Stimulated activated CD8-positive, alpha-beta memory T cell treated with anti-CD3 and anti-CD28 coated beads, Interleukin-7, amount 100 ng/mL, for 48 hours (primary cell): ENCODE measurements around the gene F13B.
"Not testable (repeated sequence)": the region's sequence is repeated elsewhere in the genome, so short reads cannot be mapped to it uniquely, and the experiment has no call there.

Experiments used
- DNase-seq, 2 donors: peaks; one replicate each; pipeline ENCODE4 v3.0.0-alpha.2; 2020; ENCODE audit warnings: low read depth in 1 of 2; ENCODE audit errors: extremely low read depth in 1 of 2

The F13B gene

GRCh38 chr1:197042676-197043341 is 24.3 kb downstream of the F13B start:
- no peak for DNase-seq

- DNase-seq, result no peak
Measured at GRCh38 chr1:197041486-197042353, 25.3 kb downstream of the F13B start.

DNA sequence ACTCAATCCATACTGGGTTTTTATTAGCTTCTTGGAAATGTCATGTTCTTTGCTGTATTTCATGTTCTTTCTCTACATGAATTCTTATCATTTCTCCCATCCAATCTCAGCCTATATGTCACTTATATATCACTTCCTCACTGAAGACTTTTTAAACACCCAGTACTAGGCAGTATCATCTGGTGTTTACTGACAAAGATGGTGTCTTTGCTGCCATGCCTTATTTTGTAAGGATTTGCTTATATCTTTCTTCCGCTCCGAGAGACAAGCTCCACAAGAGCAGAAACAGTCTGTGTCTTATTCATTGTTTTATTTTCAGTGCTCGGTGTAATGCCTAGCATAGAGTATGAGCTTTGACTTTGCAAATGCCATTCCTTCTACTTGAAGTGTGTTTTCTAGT is 30.2 kb downstream of the F13B start:
- DNase-seq, result no peak

DNA sequence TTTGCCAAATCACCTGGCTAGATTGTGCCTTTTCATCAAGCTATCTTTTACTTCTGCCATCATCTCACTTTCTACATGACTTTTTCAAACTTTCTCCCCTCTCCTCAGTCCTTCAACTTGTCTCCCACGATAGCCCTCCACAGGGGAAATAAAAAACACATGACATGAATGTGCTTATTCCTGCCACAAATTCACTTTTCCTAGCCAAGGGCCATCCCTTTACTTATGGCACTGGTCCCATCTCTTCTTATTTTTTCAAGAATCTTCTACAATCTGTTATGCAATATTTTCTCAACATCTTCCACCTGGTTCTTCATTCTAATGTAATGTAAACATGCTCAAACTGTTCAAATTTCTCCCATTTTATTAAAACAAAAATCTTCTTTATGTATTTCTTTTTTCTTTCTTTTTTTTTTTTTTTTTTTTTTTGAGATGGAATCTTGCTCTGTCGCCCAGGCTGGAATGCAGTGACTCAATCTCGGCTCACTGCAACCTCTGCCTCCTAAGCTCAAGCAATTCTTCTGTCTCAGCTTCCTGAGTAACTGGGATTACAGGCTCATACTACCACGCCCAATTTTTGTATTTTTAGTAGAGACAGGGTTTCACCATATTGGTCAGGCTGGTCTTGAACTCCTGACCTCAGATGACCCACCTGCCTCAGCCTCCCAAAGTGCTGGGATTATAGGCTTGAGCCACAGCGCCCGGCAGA is 32.3 kb downstream of the F13B start:
- not testable (repeated sequence) for DNase-seq

DNA sequence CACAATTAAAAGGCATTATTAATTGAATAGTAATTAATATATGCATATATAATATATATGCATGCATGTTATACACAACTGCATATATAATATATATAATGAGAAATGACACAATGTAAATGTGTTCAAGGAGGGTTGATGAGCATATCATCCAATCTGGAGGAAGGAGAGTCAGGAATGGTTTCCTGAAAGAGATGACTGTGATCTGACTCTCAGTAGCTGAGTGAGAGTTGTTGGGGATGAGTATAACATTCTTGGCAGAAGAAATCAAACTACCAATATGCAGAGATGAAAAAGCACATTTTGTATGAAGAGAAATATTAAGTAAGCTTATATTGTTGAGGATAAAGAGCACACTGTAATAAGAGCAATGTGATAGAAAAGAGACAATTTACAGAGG is 37.3 kb downstream of the F13B start:
- no peak for DNase-seq

DNA sequence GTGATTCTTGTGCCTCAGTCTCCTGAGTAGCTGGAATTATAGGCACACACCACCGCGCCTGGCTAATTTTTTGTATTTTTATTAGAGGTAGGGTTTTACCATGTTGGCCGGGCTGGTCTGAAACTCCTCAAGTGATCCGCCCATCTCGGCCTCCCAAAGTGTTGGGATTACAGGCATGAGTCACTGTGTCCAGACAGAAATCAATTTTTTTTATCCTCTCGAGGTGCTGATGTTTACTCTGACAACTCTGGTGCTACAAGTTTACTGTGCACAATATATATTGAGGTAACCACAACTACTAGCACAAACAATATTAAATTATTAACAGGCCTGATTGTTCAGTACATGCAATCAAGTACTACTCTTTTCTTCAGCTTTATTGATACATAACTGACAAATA is 39.7 kb downstream of the F13B start:
- no peak for DNase-seq

GRCh38 chr1:197024460-197024859 is 42.6 kb downstream of the F13B start:
- no peak for DNase-seq

DNA sequence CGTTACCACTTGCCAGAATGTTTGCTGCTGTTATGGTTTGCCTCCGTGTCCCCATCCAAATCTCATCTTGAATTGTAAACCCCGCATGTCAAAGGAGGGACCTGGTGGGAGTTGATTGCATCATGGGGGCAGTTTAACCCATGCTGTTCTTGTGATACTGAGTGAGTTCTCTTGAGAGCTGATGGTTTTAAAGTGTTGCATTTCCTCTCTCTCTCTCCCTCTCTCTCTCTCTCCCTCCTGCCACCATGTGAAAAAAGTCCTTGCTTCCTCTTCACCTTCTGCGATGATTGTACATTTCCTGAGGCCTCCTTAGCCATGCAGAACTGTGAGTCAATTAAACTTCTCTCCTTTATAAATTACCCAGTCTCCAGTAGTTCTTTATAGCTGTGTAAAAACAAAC is 45.3 kb downstream of the F13B start:
- no peak for DNase-seq

GRCh38 chr1:197017558-197018146 is 49.4 kb downstream of the F13B start:
- no peak for DNase-seq

DNA sequence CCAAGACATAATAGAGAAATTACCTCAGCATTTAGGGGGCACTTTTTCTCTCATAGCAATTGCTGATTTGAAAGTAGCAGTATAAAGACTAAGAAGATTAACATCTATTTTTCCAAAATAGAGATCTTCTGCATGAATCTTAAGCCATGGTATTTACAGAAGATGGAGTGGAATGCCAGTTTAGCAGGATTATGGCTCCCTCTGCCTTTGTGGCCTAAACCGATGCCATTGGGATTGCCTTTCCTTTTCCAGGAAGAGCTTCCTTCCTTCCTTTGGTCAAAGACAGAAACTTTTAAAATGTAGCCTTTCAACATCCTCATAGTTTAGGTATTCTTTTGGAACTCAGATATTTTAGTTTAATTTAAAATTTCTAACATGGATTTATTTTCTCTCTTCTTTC is 50.3 kb downstream of the F13B start:
- DNase-seq, result no peak

- DNase-seq, result no peak
Measured at GRCh38 chr1:197013234-197013633, 53.8 kb downstream of the F13B start.

- no peak for DNase-seq
Measured at GRCh38 chr1:197011614-197012013, 55.4 kb downstream of the F13B start.

GRCh38 chr1:197008861-197009260 is 58.2 kb downstream of the F13B start:
- no peak for DNase-seq

DNA sequence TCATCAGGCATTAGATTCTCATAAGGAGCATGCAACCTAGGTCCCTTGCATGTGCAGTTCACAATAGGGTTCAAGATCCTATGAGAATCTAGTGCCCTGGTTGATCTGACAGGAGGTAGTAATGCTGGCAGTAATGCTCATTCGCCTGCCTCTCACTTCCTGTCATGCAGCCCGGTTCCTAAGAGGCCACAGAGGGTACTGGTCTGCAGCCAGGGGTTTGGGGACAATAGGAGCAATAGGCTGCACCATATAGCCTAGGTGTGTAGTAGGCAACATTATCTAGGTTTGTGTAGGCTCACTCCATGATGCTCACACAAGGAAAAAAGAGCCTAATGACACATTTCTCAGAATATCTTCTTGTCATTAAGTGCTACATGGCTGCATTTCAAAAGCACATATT is 63.9 kb downstream of the F13B start:
- no peak for DNase-seq

GRCh38 chr1:197001828-197002227 is 65.2 kb downstream of the F13B start:
- DNase-seq, result no peak

DNA sequence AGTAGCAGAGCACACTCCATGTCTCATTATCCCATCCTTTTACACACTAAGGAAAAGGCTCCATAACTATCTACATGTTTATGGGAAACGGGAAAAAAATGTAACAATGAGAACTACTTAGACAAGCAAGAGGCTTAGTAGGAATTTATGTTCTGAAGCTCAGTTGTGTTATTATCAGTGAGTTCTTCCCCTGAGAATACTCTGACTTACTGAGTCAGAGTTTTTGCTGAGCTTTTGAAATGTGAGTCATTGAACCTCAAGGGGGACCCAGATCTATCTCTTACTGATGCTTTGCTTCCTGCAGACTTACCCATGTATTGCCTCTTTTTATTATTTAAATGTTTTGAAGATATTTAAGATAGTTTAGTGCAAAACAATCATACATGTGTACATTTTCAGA is 69.6 kb downstream of the F13B start:
- no peak for DNase-seq

DNA sequence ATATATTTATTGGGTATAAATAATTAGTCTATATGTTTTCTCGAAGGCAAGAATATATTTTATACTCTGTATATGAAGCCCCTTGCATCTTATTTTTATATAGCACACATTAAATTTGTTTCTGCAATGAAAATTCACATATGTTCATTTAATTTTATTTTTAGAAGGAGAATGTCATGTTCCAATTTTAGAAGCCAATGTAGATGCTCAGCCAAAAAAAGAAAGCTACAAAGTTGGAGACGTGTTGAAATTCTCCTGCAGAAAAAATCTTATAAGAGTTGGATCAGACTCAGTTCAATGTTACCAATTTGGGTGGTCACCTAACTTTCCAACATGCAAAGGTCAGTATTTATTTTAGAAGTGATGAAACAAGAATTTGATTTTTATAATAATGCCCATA is 73.1 kb downstream of the F13B start:
- DNase-seq, result no peak

- not testable (repeated sequence) for DNase-seq
Measured at GRCh38 chr1:196991919-196992651, 75.0 kb downstream of the F13B start.
